GM21423 (cell line): ENCODE results near the gene GIT1.

Source experiments
- ATAC-seq: cut with Tn5 transposase; IDR thresholded peaks from one replicate; pipeline ENCODE4 v1.9.1; 2021; ENCODE audit warnings: mild to moderate bottlenecking, moderate library complexity; ENCODE audit not compliant: unreplicated experiment

Gene GIT1

DNA sequence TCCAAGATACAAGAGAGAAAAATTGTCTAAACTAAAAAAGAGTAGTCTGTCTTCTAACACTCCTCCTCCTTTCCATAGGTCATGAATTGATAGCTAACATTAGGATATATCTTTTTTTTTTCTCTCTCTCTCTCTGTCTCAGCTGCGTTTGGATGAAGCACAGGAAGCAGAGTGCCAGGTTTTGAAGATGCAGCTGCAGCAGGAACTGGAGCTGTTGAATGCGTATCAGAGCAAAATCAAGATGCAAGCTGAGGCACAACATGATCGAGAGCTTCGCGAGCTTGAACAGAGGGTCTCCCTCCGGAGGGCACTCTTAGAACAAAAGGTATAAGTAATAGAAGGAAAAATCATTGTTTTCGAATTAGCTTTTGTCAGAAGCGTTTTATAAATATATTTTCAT, 55.5 kb downstream of the GIT1 start:
- no peak for ATAC-seq

DNA sequence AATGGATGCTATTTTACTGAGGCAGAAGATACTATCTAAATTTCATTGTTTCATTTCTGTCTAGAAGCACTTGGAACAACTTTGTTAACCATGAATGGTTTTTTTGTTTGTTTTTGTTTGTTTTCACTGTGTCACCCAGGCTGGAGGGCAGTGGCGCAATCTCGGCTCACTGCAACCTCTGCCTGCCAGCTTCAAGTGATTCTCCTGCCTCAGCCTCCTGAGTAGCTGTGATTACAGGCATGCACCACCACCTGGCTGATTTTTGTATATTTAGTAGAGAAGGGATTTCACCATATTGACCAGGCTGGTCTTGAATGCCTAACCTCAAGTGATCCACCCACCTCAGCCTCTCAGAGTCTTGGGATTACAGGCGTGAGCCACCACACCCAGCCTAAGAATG, 63.1 kb downstream of the GIT1 start:
- ATAC-seq = no peak

GRCh38 chr17:29524692-29525091, 64.8 kb downstream of the GIT1 start:
- ATAC-seq = no peak
